GM10248 (cell line): ENCODE measurements around the gene ERBB4.

Experiments
- CTCF ChIA-PET: fragments of 300-600 bp; sonication (Branson Sonifier 250); formaldehyde crosslinking; extraction: SDS; loops from one replicate; lab custom pipeline; 2021; ENCODE audit warnings: antibody characterized with exemption; lab: Yijun Ruan, JAX
- POLR2A ChIA-PET: fragments of 350-650 bp; sonication (Branson Sonifier 250); formaldehyde crosslinking; extraction: SDS; loops from one replicate; lab custom pipeline; 2020; ENCODE audit warnings: antibody characterized with exemption; lab: Yijun Ruan, JAX
- DNase-seq: peaks from one replicate; pipeline ENCODE4 v3.0.0; 2012; ENCODE audit errors: extremely low spot score
- CTCF ChIP-seq: IDR thresholded peaks from 2 replicates; pipeline ENCODE4 v1.5.1; 2012; ENCODE audit warnings: mild to moderate bottlenecking, low read depth; ENCODE audit errors: extremely low read depth, missing control alignments, control extremely low read depth

Gene ERBB4

GRCh38 chr2:211867845-211868451 lies 670.7 kb downstream of the ERBB4 start:
- no peak for TF ChIP-seq CTCF
- POLR2A ChIA-PET: no interaction called here
- CTCF ChIA-PET: no interaction called here
- peak; percentile 15 for DNase-seq

GRCh38 chr2:211864328-211864727 lies 674.3 kb downstream of the ERBB4 start:
- no peak for TF ChIP-seq CTCF
- ChIA-PET CTCF (no interaction called here), POLR2A (no interaction called here)
- no peak for DNase-seq

- ChIA-PET POLR2A (no interaction called here), CTCF (interaction anchor here (0.9 kb wide), 1 partner anchor 15 kb away, joined by 3 read pairs; no protein-coding TSS in a partner anchor)
- no peak for TF ChIP-seq CTCF
- DNase-seq: no peak
Observed at GRCh38 chr2:211860224-211860623, 678.4 kb downstream of the ERBB4 start.

GRCh38 chr2:211854832-211855231 lies 683.8 kb downstream of the ERBB4 start:
- POLR2A ChIA-PET: no interaction called here
- DNase-seq: no peak
- TF ChIP-seq CTCF: no peak
- CTCF ChIA-PET: no interaction called here

GRCh38 chr2:211846714-211847113 lies 691.9 kb downstream of the ERBB4 start:
- CTCF ChIA-PET: interaction anchor here (1.1 kb wide), 1 partner anchor 35 kb away, joined by 3 read pairs; no protein-coding TSS in a partner anchor
- POLR2A ChIA-PET: no interaction called here
- no peak for TF ChIP-seq CTCF
- DNase-seq: no peak

- CTCF ChIA-PET: no interaction called here
- DNase-seq: no peak
- TF ChIP-seq CTCF: no peak
- POLR2A ChIA-PET: no interaction called here
Observed at GRCh38 chr2:211846036-211846400, 692.6 kb downstream of the ERBB4 start.
